GM21367 (cell line): ENCODE data around the gene SPACA9.

ENCODE experiments used
- ATAC-seq: cut with Tn5 transposase; IDR thresholded peaks from one replicate; pipeline ENCODE4 v1.9.1; 2021; ENCODE audit not compliant: unreplicated experiment

Gene SPACA9

DNA sequence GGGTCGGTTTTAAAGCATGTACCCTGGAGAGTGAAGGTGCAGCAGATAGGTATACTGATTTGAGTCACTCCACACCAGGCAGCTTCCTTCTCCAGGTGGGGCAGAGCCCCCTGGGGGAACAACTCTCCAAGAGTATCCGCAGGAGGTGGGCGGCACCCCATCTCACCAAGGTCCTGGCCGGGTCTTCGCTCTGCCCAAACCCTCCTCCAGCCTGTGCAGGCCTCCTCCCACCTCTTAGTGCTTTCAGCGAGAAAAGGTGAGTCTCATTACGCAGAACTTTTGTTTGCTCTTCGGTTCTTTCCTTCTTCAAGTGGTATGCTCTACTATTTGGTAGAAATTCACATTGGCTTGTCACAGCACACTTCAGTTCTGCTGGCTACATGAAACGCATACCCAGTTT lies 13.7 kb downstream of the SPACA9 start:
- no peak for ATAC-seq

DNA sequence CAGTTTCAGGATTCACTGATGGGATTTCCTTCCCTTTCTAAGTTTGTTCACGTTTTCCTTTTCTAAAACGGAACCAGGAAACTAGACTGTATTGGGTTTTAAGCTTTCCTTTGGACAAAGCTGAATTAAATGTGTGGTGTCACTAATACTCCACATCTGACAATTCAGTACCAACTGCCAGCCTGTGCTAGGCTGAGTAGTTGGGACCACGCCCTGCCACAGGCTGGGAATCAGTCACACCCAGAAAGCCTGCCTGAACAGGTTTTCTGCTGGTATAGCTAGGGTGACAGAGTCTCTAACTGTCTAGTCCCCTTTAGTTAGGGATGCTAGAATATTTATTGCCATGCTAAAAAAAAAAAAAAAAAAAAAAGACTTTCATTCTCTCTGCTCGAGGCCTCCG lies 15.6 kb downstream of the SPACA9 start:
- ATAC-seq = no peak

DNA sequence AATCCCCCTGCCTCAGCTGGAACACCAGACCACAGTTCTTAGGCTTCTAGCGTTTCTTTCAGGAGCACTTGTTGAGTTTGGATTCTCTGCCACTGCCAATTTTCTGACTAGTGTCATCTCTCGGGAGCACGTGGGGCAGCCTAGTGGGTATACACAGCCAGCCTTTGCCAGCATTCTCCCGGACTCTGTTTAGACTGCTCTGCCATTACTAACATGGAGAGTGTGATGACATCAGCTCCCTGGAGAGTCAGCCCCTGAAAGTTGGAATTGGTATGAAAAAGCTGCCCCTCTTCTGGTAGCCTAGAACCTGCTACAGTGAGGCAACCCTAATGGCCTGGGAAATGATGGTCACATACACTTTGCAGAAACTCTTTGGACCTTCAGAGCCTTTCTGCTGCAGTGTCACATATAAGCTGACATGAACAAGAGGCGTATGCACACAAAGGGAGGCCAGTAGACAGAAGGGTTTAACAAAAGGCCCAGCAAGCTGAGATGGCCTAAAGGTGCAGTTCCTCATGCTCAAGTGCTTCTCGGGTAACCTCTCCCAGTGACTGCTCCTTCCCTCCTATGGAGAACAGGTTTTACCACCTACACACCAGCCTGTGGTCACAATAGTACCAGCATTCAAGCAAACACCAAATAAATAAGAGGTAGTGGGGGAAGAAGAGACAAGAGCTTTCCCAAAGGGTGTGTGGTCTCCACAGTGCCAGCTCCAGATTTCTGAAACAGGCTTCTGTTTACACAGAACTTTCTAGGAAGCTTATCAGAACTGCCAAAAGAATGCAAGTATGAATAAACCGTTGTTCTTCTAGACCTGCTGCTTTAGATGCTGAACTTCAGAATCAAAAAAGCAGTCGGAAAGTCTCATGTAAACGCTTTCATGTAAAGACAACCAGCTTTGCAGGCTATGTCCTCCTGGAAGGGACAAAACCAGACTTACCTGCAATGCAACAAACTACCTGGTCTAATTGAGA lies 16.5 kb downstream of the SPACA9 start:
- ATAC-seq = no peak

DNA sequence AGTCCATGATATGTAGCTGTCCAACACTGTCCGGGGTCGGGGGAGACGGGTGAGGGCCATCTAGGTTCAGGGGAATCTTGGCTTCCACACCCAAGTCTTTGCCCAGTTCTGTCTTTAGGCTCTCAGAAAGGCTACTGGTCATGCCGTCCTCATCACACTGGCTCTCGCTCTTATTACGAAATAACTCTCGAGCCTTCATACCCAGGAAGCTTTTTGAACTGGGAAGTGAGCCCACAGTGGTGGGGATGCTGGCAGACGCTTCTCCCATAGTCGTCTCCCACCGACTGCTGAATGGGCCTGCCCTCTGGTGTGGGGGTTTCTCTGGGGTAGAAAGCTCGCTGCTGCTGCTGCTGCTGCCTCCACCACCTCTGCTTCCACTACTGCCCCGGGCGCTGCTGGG lies 17.6 kb downstream of the SPACA9 start:
- ATAC-seq = no peak

DNA sequence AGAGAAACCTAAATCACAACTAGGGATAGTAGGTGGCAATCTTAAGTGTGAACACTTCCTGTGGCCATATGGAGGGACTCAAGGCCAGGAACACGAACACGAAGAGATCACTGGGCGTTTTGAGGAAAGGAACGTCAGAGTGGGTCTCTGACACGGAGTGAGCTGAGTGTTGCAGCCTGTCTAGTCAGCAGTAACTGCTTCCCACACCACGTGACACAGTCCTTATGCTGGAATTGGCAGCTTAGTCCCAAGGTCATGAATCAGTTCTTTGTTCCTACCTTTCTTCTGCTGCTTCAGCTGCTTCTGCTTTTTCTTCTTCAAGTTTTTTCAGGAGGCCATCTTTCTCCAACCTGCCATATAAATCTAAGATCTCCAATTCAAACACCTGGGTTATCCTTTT lies 18.2 kb downstream of the SPACA9 start:
- ATAC-seq = no peak

DNA sequence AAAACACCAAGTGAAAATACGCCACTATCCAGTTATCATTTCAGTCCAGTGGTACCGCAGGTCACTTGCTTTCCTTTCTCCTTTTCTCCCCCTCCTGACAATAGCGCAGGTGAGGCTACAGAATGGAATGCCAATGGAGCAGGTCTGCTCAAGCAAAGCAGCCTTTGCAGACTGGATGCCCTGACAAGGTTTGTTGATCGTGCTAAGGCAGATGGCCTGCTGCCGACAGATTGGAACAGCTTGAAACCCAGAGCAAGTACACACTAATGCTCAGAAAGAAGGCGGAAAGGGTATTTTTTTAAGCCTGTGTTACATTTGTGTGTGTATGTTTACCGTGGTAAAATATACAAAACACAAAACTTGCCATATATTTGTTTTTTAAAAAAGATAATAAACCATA lies 19.4 kb downstream of the SPACA9 start:
- no peak for ATAC-seq

DNA sequence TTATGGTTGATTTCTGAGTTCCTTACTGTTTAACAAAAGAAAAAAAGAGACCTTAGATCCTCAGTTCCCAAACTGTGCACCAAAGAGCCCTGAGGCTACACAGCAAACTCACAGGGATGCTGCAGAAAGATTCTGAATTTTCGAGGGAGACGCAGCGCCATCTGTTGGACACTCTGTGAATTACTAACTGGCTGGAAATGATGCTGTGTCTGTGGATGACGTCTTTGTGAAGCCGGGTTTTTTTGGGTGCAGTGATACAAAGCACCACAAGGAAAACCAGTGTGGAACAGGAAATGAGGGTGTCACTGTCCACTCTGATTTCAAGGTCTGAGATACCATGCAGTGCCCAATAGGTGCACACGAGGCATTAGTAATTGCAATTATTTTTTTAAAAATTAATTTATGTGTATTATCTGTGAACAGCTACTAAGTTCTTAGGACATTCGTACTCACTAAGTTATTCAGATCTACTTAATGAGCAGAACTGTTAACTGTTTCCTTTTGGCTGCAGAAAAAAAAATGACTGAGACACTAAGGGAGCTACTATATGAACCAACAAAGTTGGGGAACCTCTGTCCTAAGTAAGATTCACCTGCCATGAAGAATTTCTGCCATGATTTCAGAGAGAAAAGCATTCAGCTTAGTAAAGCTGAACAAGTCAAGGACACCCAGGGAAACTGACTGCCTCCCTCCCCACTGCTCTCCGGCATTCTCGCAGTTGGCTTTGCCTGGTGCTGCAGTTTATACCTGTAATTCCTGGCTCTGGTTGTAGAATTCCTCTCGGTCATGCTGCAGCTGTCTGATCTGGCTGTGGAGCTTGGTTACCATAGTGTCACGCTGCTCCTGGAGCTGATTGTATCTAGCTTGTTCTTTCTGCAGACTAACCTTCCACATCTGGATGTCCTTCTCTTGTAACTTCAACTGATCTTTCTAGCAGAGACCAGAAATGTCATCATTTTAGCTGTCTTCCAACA lies 23.4 kb downstream of the SPACA9 start:
- ATAC-seq = no peak

DNA sequence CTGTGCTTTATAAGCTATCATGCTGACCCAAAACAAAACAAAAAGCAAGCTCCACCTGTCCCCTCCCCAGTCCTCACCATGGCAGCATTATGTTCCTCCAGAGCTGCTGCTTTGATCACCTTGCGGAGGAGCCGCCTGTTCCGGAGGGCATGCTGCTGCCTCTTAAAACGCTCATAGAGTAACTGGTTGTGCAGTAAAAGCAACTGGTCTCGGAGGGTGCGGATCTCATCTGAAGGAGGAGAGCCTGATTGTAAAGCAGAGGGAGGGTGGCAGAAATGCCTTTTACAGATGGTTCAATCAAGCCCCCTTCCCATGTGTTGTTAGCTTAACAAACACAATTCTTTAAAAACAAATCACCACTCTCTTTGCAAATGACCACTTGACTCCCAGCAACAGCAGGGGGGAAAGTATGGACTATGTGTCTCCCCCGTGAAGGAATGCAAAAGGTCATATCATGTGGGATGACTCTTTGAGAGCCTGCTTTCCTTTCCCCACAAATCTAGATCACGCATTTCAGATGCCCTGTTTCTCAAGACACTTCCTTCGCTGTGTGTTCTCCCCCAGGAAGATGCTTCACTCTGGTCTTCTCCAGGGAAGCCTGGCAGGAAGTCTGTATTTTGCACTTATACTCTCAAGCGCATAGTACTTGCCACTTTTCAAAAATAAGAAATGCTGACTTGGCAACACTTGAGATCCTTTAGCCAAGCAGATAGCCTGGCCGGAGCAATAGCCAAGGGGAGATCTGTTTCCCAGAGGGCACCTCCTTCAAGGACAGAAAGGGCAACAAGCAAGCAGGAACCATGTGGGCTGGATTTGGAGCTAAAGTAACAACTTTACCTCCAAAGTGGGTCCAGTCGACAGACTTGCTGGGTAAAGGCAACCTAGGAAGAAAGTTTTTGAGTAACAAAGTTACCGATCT lies 25.1 kb downstream of the SPACA9 start:
- ATAC-seq = no peak

DNA sequence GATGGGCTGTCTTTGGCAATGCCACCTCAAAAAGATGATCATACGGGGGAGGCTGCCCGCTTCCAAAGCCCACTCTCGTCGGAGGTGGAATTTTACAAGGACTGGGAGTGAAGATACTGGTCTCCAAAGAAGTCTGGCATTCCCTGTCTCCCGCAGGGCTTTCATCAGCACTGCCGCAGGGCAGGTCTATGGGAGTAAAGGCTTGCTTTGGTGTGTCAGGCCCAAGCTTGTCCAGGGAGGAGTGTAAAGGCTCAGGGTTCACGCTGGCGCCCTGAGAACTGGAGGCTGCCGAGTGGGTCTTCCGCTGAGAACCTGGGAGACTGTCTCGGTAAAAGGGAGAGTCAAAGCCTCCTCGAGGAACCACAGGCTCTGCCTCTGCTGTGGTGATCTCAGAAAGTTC lies 27.0 kb downstream of the SPACA9 start:
- ATAC-seq = no peak

DNA sequence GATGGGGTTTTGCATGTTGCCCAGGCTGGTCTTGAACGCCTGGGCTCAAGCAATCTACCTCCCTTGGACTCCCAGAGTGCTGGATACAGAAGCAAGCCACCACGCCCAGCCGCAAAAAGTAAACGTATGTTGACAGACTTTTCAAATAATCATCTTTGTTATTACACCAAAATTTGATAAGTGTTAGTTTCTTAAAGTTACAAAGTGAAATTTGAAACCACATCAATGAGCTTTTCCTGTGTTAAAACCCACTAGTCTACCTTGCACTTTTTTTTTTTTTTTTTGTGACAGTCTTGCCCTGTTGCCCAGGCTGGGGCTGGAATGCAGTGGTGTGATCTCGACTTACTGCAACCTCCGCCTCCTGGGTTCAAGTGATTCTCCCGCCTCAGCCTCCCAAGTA lies 29.9 kb downstream of the SPACA9 start:
- ATAC-seq = no peak

DNA sequence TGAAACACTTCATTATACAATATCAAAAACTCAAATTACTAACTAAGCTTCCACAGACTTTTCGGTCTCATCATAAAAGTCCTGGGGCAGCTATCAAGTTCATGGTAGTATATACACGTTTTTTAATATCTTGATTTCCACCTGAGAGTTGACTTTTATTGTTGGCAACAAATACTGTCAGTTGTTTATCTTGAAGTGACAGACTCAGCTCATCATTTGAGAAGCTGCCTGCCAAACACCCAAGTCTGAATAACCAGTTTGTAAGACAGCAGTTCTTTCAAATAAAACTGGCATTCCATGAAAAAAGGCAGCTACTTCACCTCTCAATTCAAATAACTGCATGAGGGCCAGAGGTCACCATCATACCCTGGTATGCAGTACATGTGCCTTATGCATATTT lies 30.6 kb downstream of the SPACA9 start:
- ATAC-seq = no peak

DNA sequence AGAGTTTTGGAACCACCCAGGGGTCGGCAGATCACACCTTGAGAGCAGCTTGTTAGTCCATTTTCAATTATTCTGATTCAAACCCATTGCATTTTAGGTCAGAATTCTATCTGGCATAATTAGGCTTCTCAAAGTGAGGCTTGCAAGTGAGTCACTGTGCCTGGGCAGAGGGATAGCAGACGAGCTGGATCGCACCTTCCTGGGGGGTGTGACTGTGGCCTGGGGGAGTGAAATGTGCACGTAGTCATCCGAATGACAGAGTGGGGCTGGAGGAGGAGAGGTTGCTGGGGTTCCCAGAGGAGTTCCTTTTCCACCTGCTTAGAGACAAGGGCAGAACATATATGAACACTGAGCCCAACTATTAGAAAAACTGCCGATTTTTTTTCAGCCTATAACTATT lies 31.7 kb downstream of the SPACA9 start:
- ATAC-seq = no peak

DNA sequence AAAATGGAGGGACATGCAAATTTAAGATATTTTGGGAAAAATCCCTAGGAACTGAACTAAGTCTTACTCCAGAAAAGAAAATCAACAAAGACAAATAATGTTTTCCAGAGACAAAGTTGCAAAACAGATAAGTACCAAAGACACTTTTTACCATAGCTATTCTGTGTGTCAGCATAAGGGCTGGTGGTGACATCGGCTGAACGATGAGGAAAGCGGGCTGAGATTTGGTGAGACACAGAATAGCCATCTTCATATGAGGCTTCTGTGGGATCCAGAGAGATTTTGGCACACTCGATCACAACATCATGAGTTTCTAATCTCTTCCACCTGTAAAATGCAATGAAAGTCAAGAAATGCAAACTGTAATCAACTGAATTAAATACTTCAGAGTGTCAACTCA lies 33.4 kb downstream of the SPACA9 start:
- ATAC-seq = no peak

DNA sequence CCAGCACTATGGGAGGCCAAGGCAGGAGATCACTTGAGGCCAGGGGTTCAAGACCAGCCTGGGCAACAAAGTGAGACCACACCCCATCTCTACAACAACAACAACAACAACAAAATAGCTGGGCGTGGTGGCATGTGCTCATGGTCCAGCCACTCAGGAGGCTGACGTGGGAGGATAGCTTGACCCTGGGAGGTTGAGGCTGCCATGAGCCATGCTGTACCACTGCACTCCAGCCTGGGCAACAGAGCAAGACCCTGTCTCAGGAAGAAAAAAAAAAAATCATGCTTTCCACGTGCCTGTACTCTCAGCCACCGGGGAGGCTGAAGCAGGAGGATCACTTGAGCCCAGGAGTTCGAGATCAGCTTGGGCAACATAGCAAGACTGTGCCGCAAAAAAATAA lies 36.2 kb downstream of the SPACA9 start:
- ATAC-seq = no peak

DNA sequence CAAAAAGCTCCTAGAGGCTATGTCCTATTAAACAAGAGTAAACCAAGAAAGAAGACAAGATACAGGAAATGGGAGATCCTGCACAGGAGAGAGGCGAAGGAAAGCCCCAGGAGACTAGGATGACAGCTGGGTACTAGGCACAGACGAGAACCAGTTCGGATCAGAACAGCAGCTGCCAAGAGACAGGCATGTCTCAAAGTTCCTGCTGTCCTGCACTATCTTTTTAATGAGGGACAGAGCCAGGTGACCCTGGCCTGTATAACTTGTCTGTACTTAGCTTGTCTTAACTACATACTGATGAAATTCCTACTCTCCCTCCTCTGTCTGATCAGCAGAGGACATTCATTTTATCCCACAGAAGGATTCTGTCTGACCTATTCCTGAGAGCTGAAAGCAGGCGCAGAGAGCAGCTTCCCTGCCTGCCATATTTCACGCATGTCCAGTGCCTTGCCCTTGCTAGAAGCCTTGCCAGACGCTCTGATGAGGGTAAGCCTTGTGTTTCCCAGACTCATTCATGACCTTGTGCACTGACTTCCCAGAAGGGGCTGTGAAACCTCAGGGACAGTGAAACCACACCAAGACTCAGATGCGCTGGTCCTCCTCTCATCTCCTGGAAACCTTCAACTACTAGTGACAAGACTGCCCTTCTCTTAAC lies 41.0 kb downstream of the SPACA9 start:
- ATAC-seq = no peak

DNA sequence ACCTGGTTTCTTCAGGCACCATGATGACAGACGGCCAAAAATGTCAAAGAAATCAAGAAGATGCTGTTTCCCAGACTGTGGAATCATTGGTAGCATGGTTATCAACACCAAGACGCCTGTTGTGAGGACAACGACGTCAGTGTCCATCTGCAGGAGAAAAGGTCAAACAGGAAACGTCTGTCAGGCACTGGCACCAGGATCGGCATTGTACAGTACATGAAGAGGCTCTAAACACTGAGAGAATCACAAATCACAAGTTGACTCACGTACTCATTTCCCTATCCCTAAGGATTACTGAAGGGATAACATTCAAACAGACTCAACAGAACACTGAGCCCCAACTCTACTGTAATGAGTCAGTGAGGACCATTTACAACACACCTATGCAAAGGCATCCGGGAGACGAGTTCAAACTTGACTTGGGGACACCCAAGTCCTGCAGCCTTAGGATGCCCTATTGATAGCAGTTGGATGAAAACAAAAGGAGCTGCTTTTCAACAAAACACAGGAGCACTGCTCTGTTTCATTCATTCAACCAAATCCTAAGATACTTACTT lies 44.7 kb downstream of the SPACA9 start:
- ATAC-seq = no peak

DNA sequence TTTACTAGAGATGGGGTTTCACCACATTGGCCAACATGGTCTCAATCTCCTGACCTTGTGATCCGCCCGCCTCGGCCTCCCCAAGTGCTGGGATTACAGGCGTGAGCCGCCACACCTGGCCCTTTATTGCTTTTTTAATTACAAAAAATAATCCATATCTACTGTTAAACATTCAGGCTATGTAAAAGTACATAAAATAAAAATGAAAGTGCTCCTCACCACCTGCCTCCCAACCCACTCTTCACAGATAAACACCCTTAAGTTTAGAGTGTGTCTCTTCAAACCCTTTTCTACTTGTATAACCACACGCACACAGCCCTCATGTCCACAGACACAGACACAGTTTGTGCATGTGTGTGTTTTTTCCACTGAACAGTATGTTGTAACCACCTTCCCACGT lies 49.0 kb downstream of the SPACA9 start:
- no peak for ATAC-seq

DNA sequence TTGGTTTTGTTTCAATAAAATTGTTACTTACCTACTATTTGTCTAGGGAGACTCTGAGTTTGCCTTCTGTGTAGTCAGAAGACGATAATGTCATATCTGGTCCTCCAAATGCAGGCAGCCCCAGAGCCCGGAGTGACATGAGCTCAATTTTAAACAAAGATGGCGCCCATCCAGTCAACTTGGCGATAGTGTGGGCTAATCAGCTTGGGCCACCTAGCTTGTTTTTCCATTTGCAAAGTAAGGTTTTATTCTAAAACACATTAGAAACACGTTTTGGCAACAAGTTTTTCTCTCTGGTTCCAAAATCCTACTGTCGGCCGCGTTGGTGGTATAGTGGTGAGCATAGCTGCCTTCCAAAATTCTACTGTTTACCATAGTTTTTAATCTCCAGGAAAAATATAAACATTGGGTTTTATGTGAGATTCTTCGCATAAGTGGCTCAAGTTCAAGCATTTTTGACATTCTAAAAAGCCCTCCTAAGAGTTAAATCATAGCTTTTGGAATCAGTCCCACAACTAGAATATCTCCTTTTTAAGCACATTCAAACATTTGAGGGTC lies 52.6 kb downstream of the SPACA9 start:
- no peak for ATAC-seq

DNA sequence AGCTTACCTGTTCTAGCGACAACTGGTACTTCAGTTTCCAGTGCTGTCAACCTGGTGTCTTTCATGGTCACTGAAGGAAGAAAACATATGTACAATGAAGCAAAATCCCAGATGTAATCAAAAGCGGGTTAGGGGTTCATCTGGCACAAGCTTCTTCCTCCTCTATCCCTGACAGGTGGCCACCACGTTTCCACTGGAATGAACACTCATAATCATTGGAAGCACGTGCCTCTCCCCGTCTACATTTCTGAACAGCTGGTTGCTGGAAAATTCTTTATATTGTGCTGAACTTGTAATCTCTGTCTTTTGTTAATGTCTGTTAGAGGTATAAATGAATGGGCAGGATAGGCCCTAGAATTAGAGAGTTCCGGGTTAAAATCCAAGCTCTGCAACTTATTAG lies 56.3 kb downstream of the SPACA9 start:
- no peak for ATAC-seq

DNA sequence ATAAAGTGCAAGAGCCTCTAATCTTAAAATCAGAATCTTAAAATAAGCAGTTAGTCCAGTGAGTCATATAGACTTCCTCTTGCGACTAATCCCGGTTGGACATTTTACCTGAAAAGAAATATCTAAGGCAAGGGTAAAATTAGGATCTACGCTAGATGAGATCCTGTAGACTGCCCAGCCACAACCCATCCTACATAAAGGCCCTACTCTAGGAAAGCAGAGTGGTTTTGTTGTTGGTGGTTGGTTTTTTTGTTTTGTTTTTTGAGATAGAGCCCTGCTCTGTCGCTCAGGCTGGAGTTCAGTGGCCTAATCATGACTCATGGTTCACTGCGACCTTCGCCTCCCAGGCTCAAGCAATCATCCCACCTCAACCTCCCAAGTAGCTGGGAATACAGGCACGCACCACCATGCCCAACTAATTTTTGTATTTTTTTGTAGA lies 58.8 kb downstream of the SPACA9 start:
- no peak for ATAC-seq
